ENCODE measurements around the gene CAMK1D.

- TF ChIP-seq CTCF (IDR thresholded peaks at IDR 0.05; ENCODE audit: low read length): no peak
- TF ChIP-seq EZH2 (IDR thresholded peaks at IDR 0.05; ENCODE audit: borderline replicate concordance, low read length): no peak
Measured at GRCh38 chr10:12822126-12822892, 473.0 kb downstream of the CAMK1D start.
